GM10248 (cell line): ENCODE measurements around the gene ORC4.
"Not testable (repeated sequence)": the region's sequence is repeated elsewhere in the genome, so short reads cannot be mapped to it uniquely, and the experiment has no call there.

Experiments used
- CTCF ChIA-PET: fragments of 300-600 bp; sonication (Branson Sonifier 250); formaldehyde crosslinking; extraction: SDS; loops from one replicate; lab custom pipeline; 2021; ENCODE audit warnings: antibody characterized with exemption; lab: Yijun Ruan, JAX
- POLR2A ChIA-PET: fragments of 350-650 bp; sonication (Branson Sonifier 250); formaldehyde crosslinking; extraction: SDS; loops from one replicate; lab custom pipeline; 2020; ENCODE audit warnings: antibody characterized with exemption; lab: Yijun Ruan, JAX
- DNase-seq: peaks from one replicate; pipeline ENCODE4 v3.0.0; 2012; ENCODE audit errors: extremely low spot score
- TF ChIP-seq, protein P1 (sequence below): IDR thresholded peaks from 2 replicates; pipeline ENCODE4 v1.5.1; 2012; ENCODE audit warnings: mild to moderate bottlenecking, low read depth; ENCODE audit errors: extremely low read depth, missing control alignments, control extremely low read depth

ORC4 gene

DNA sequence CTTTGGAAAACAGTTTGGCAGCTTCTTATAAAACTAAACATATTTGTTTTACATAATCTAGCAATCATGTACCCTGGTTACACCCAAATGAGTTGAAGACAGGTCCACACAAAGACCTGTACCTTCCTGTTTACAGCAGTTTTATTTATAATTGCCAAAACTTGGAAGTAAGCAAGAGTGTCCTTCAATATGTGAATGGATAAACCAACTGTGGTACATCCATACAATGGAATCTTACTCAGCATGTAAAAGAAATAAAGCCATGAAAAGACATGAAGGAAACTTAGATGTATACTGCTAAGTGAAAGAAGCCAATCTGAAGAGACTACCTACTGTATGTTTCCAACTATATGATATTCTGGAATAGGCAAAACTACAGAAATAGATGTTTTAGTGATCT is 23.7 kb downstream of the ORC4 start:
- CTCF ChIA-PET, result no interaction called here
- no peak for DNase-seq
- TF ChIP-seq, protein P1, sequence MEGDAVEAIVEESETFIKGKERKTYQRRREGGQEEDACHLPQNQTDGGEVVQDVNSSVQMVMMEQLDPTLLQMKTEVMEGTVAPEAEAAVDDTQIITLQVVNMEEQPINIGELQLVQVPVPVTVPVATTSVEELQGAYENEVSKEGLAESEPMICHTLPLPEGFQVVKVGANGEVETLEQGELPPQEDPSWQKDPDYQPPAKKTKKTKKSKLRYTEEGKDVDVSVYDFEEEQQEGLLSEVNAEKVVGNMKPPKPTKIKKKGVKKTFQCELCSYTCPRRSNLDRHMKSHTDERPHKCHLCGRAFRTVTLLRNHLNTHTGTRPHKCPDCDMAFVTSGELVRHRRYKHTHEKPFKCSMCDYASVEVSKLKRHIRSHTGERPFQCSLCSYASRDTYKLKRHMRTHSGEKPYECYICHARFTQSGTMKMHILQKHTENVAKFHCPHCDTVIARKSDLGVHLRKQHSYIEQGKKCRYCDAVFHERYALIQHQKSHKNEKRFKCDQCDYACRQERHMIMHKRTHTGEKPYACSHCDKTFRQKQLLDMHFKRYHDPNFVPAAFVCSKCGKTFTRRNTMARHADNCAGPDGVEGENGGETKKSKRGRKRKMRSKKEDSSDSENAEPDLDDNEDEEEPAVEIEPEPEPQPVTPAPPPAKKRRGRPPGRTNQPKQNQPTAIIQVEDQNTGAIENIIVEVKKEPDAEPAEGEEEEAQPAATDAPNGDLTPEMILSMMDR, result no peak
- POLR2A ChIA-PET, result no interaction called here

- CTCF ChIA-PET, result interaction anchor here (2.8 kb wide), 1 partner anchor 514 kb away, joined by 11 read pairs; no protein-coding TSS in a partner anchor
- POLR2A ChIA-PET, DNase-seq: not testable (repeated sequence)
Measured at GRCh38 chr2:147994965-147995364, 25.6 kb downstream of the ORC4 start.

GRCh38 chr2:147989809-147990403 is 30.6 kb downstream of the ORC4 start:
- peak; percentile 62 for DNase-seq
- CTCF ChIA-PET, result interaction anchor here (0.7 to 4.2 kb wide), 37 partner anchors 10 to 1027 kb away, joined by 3 to 49 read pairs (median 3); no protein-coding TSS in a partner anchor
- POLR2A ChIA-PET, result interaction anchor here (1.0 kb wide), 1 partner anchor 519 kb away, joined by 4 read pairs; no protein-coding TSS in a partner anchor
- TF ChIP-seq, protein P1, result peak; percentile 67

GRCh38 chr2:147989102-147989501 is 31.4 kb downstream of the ORC4 start:
- TF ChIP-seq, protein P1, result no peak
- ChIA-PET CTCF (interaction anchor here (0.9 to 4.2 kb wide), 17 partner anchors 9 to 1028 kb away, joined by 3 to 49 read pairs (median 4); no protein-coding TSS in a partner anchor), POLR2A (interaction anchor here (1.0 kb wide), 1 partner anchor 520 kb away, joined by 4 read pairs; no protein-coding TSS in a partner anchor)
- DNase-seq, result no peak

- DNase-seq, result no peak
- ChIA-PET POLR2A (no interaction called here), CTCF (no interaction called here)
- TF ChIP-seq, protein P1, result no peak
Measured at GRCh38 chr2:147980940-147981528, 39.5 kb downstream of the ORC4 start.

GRCh38 chr2:147977679-147978078 is 42.9 kb downstream of the ORC4 start:
- POLR2A ChIA-PET, result no interaction called here
- CTCF ChIA-PET, result interaction anchor here (1.0 kb wide), 1 partner anchor 483 kb away, joined by 3 read pairs; no protein-coding TSS in a partner anchor
- TF ChIP-seq, protein P1, result no peak
- DNase-seq, result no peak

DNA sequence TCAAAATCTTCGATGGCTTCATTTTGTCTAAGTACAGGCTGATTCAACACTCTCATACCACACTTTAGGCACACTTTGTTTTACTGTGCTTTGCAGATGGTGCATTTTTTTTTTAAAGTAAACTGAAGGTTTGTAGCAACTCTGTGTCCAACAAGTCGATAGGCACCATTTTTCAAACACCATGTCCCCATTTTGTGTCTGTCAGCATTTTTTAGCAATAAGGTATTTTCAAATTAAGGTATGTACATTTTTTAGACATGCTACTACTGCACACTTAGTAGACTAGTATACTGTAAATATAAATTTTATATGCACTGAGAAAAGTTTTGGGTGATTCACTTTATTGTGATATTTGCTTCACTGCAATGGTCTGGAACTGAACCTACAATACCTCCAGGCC is 44.4 kb downstream of the ORC4 start:
- ChIA-PET CTCF (no interaction called here), POLR2A (no interaction called here)
- DNase-seq, result no peak
- TF ChIP-seq, protein P1, result no peak
